Kidney (tissue), 14 donors: ENCODE results near the gene CDC37. TPM values are rescaled to one million over a fixed set of nuclear protein-coding genes. Genes with fewer than 3 reads are reported as not detected.

Experiments
- DNase-seq, 5 donors: peaks; one replicate each; pipeline ENCODE4 v3.0.0-alpha.2; 2013 to 2020
- FAIRE-seq: peaks from 2 replicates; lab custom pipeline; 2012; peaks lifted over from hg19 to GRCh38; lab: Jason Lieb, UNC
- H3K27ac ChIP-seq, 2 donors: one replicate each; pipeline ENCODE4 v1.7.0; 2013; ENCODE audit warnings: low read depth in 2 of 2, low read length in 2 of 2, inconsistent platforms in 1 of 2
- H3K27me3 ChIP-seq: one replicate; pipeline ENCODE4 v1.7.1; 2013; ENCODE audit warnings: low read length, inconsistent platforms; ENCODE audit not compliant: control insufficient read depth, insufficient read depth
- H3K36me3 ChIP-seq, 3 donors: one replicate each; pipeline versions ENCODE4 v1.7.0 to v1.7.1; 2013; ENCODE audit warnings: low read length in 3 of 3, control low read depth in 1 of 3, inconsistent platforms in 1 of 3; ENCODE audit not compliant: insufficient read depth in 3 of 3, control insufficient read depth in 2 of 3
- H3K4me1 ChIP-seq, 3 donors: one replicate each; pipeline versions ENCODE4 v1.7.0 to v1.7.1; 2013; ENCODE audit warnings: low read length in 3 of 3, inconsistent platforms in 1 of 3, low read depth in 1 of 3; ENCODE audit not compliant: control insufficient read depth in 2 of 3, insufficient read depth in 2 of 3
- H3K4me3 ChIP-seq, 3 donors: one replicate each; pipeline versions ENCODE4 v1.7.0 to v1.8.1; 2013; ENCODE audit warnings: low read length in 3 of 3, control low read depth in 1 of 3, inconsistent platforms in 1 of 3
- H3K9ac ChIP-seq, 3 donors: one replicate each; pipeline versions ENCODE4 v1.7.0 to v1.7.1; 2013; ENCODE audit warnings: low read length in 3 of 3, control low read depth in 1 of 3, inconsistent platforms in 1 of 3
- H3K9me3 ChIP-seq, 3 donors: one replicate each; pipeline versions ENCODE4 v1.7.0 to v1.7.1; 2013; ENCODE audit warnings: low read length in 3 of 3, control low read depth in 1 of 3, inconsistent platforms in 1 of 3; ENCODE audit not compliant: control insufficient read depth in 2 of 3, insufficient read depth in 1 of 3
- intact Hi-C: fragments of 100-400 bp; cut with DNase I; formaldehyde crosslinking; loops from one replicate; pipeline ENCODE4 v1.11.1; 2022
- polyA plus RNA-seq: library from polyadenylated mRNA; stranded (reverse); fragments of 350-450 nt; fragmentation: Illumina TruSeq; extraction: RNeasy Lipid Tissue Mini Kit (QIAGEN cat#74804); gene quantifications from one replicate; pipeline ENCODE4 v1.2.3, GENCODE V29; 2014; ENCODE audit warnings: low read depth, low replicate concordance; ENCODE audit not compliant: insufficient read depth
- total RNA-seq: library from RNA; stranded (reverse); fragmentation: NEBNext Ultra II Directional; extraction: Animal tissue kit (Norgen Biotek cat#: 25700); gene quantifications from one replicate; pipeline ENCODE4 v1.2.1, GENCODE V29; 2021
- TF ChIP-seq, protein P1 (sequence below): IDR thresholded peaks from 3 replicates; pipeline ENCODE4 v1.5.1; 2012; ENCODE audit warnings: mild to moderate bottlenecking, moderate library complexity, borderline replicate concordance; ENCODE audit not compliant: insufficient read depth; ENCODE audit errors: extremely low read depth
- donor health status: control.
- donor health status: control.
- donor health status: control.
- donor health status: control.
- donor health status: control.
- donor health status: DM: yes; HTN: yes; CAD: no.
- donor health status: Normal renal cell carcinoma (clear cell type).

Gene CDC37
- total and polyA plus RNA-seq, 2 donors from 2014 or later, result 139 to 149 TPM

DNA sequence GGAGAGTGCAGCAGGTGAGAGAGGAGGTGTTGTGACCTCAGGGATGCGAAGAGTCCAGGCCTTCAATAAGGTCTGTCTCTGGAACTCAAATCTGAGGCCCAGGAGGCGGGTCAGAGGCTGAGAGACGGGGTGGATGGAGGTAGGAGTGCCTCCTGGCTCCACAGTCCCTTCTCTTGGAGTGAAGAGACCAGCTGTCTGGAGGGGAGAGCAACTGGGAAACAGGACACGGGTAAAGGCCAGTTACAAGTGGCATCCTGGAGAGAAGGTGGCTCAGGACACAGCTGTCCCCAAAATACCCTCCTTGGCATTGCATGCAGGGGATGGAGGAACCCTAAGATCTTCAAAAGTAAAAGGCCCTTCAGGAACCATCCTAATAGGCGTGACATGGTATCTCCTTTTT lies 36.2 kb upstream of the CDC37 start:
- Histone ChIP-seq H3K9me3 (no peaks in the 10 kb centered on the region), H3K36me3 (no peaks in the 10 kb centered on the region), H3K27me3 (no peaks in the 10 kb centered on the region), H3K4me1 (no peaks in the 10 kb centered on the region), H3K27ac (no peak overlapping the region), H3K9ac (no peak overlapping the region), H3K4me3 (no peak overlapping the region)
- DNase-seq (no peak), FAIRE-seq (no peak)
- TF ChIP-seq, protein P1, sequence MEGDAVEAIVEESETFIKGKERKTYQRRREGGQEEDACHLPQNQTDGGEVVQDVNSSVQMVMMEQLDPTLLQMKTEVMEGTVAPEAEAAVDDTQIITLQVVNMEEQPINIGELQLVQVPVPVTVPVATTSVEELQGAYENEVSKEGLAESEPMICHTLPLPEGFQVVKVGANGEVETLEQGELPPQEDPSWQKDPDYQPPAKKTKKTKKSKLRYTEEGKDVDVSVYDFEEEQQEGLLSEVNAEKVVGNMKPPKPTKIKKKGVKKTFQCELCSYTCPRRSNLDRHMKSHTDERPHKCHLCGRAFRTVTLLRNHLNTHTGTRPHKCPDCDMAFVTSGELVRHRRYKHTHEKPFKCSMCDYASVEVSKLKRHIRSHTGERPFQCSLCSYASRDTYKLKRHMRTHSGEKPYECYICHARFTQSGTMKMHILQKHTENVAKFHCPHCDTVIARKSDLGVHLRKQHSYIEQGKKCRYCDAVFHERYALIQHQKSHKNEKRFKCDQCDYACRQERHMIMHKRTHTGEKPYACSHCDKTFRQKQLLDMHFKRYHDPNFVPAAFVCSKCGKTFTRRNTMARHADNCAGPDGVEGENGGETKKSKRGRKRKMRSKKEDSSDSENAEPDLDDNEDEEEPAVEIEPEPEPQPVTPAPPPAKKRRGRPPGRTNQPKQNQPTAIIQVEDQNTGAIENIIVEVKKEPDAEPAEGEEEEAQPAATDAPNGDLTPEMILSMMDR, result no peak
- intact Hi-C loops, result no loop called here

DNA sequence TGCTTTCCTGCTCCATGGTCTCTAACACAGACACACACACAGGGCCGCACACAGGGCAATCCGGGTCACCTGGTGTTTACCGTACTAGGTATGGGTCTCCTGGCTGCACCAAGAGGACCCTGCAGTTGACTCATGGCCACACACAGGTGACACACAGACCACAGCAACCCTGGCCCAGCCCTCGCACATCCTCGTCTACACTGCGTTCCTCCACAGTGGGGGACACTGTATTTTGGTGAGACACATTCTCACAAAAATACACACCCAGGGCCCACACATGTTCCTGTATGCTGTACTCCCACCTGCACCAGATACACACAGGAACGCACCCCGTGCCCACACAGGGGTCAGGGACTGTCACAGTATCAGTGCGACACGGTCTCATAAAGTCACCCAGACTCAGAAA lies 29.8 kb upstream of the CDC37 start:
- no peak for DNase-seq
- H3K4me3 ChIP-seq, result no peak overlapping the region

DNA sequence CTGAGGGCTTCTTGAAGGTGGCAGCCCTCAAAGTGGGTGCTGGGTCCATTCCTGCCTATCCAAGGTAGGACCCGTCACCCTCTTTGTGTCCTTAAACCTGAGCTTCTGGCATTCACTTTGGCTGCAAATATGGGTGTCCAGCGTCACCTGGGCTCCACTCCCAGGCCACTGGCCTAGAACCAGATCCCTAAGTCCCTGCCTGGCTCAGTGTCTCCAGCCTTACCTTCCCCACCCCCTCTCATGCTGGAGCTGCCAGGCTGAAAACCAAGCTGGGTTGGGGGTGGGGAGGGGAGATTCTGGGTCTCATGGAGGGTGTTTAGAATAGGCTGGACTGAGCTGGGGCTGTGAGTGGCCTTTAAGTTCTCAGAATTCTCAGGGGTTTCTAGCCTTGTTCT lies 29.4 kb upstream of the CDC37 start:
- Histone ChIP-seq H3K27me3 (peaks cover 6% of the 10 kb centered on the region), H3K36me3 (no peaks in the 10 kb centered on the region), H3K27ac (peak overlapping the region in 1 of 2 donors; percentile 43), H3K9me3 (no peaks in the 10 kb centered on the region), H3K4me1 (peaks cover 0 to 14% (median 0%) of the 10 kb centered on the region in 3 donors), H3K4me3 (no peak overlapping the region), H3K9ac (no peak overlapping the region)
- FAIRE-seq (no peak), DNase-seq (no peak)
- intact Hi-C loops, result no loop called here
- TF ChIP-seq, protein P1, result no peak

More for the DNA sequence above, 29.8 kb upstream of the CDC37 start:
- H3K9me3 ChIP-seq, result no peaks in the 10 kb centered on the region
- H3K27me3 ChIP-seq, result peaks cover 6% of the 10 kb centered on the region
- intact Hi-C loops, result no loop called here
- peak overlapping the region; percentile 41 to 43 for H3K27ac ChIP-seq
- TF ChIP-seq, protein P1, result no peak
- peaks cover 0 to 14% (median 0%) of the 10 kb centered on the region in 3 donors for H3K4me1 ChIP-seq
- H3K36me3 ChIP-seq, result no peaks in the 10 kb centered on the region
- FAIRE-seq, result no peak
- H3K9ac ChIP-seq, result no peak overlapping the region
